Left hindlimb (tissue), 1 donor: Measurements from ENCODE around the gene TLE4.

ENCODE experiments used
- DNase-seq: peaks from one replicate; pipeline ENCODE4 v3.0.0-alpha.2; 2018

Gene TLE4

GRCh38 chr9:79572608-79573411 lies 1.0 kb downstream of the TLE4 start:
- peak; percentile 69 for DNase-seq

- DNase-seq: peak; percentile 59
Measured at GRCh38 chr9:79573412-79573923, 1.7 kb downstream of the TLE4 start.

DNA sequence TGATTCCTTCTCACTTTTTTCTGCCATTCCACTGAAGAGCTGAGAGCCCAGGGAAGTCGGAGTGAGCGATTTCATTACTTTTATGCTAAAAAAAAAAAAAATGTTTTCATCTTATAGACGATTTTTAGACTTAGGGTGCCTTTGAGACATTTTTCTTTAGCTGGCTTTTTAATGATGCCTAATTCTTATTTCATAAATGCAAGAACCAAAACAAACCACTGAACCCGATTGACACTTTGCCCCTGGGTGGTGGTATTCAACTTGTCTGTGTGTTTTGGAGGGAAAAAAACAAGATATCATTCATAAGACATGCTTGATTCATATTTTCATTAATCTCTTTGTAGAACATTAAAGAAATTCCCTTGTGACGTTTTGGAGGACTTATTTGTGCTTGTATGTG lies 2.4 kb downstream of the TLE4 start:
- no peak for DNase-seq

DNA sequence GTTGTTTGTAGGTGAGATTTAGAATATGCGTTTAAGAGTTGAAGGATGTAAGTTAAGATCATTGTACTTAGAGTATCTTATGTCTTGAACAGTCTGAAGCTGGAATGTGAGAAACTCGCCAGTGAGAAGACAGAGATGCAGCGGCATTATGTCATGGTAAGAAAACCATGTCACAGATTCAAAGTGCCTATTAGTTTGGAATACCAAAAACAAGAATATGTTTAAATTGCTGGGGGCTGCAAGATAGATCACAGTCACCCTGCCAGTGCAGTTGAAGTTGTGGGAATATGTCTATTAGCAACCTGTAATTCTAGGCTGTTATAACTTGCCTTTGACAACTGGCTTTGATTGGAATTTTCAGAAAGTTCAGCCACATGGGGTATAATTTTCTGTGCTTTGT lies 3.0 kb downstream of the TLE4 start:
- DNase-seq: no peak

GRCh38 chr9:79575547-79575946 lies 3.8 kb downstream of the TLE4 start:
- DNase-seq: no peak

- DNase-seq: no peak
Measured at GRCh38 chr9:79577969-79578723, 6.4 kb downstream of the TLE4 start.

- DNase-seq: no peak
Measured at GRCh38 chr9:79578891-79579290, 7.1 kb downstream of the TLE4 start.

- DNase-seq: no peak
Measured at GRCh38 chr9:79579624-79580023, 7.9 kb downstream of the TLE4 start.

DNA sequence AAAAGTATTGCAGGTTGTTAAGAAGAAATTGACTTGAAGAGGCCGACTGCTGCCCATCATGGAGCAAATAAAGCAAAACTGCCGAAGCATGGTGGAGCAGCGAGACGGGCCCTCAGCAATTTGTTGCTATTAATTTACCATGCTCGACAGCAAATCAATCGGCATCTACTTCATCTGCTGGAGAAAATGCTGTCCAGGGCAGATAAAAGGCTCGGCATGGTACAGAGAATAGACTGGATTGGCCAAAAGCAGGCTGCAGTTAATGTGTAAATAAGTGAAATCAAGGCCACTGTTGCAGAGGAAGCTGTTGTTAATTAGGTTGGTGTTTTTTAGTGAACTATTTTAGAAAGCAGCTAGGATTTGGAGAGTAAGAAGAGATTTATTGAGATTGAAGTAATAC lies 8.3 kb downstream of the TLE4 start:
- no peak for DNase-seq

GRCh38 chr9:79581388-79581787 lies 9.6 kb downstream of the TLE4 start:
- no peak for DNase-seq

DNA sequence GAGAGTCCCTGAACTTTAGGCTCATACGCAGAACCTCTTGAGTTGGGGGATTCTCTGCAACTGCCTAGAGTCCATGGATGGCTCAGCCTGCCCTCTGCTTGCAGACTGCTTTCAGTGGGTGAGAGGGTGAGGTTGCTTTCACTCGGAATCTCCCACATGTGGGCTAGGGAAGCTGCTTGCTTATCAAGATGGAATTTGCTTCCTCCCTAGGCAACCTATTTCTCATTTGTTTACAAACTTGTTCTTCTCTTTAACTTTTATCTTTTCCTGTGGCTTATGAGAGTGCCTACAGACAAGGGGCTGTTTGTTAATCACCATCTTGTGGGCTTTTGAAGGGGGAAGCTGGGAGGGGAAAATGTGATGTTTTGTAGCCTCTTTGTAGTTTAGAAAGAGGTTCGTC lies 10.0 kb downstream of the TLE4 start:
- no peak for DNase-seq

DNA sequence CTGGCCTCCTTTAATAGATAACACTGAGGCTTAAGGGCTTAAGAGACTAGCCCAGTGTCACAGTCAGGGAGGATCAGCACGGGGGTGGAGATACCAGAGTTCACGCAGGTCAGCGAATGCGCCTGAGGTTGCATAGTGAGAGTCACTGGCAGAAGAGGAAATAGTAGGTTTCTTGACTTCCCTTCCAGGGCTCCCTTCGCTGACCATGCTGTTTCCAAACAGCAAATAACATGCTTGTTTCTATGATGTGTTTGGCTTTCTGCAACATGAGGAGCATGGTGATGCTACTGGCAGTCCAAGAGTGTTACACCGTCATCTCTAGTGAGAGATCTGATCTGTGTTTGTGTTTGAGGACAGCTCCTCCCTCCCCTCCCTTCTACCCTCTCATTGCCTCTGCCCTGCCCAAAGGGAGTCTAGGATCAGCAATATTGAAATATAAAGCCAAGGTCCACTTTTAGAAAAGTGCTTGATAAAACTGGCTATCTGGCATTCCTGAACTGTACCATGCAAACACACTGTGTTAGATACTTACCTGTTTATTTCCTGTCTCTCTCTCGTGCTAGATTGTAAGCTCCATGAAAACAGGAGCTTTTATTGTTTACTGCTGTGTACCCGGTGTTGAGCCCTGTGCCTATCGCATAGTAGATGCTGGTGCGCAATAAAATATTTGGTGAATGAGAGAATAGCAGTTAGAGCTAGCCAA lies 12.3 kb downstream of the TLE4 start:
- DNase-seq: no peak

DNA sequence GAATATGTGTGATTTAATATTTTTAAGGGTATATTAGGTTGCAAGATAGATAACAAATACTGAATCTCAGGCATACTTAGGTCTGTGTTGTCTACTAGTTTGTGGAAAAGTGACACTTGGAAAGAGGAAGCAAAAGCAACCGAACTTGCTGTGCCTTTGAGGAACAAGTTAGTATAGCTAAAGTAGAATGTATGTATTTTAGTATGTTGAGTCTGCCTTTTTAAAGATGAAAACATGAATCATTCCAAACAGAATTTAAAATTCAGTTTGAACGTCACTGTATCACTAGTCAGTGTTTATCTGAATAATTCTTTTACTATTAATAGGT lies 12.9 kb downstream of the TLE4 start:
- DNase-seq: no peak

- DNase-seq: no peak
Measured at GRCh38 chr9:79588488-79589223, 16.9 kb downstream of the TLE4 start.

DNA sequence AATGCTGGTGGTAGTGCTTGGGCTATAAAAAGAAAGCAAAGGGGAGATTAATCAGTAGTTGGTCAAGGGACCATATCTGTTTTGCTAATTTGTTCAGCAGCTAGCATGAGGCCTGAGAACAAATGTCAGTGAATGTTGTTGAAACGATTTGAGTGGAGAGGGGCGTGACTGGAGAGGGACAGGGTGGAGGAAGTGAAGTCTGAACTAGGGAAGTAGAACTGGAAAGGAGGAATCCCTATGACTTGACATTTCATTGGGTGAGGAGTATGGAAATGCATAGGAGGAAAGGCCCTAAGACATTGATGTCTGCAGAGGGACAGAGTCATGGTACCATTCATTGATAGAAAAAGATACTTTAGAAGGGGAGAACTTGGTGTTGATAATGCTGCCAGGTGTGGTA lies 19.7 kb downstream of the TLE4 start:
- no peak for DNase-seq

GRCh38 chr9:79592726-79593493 lies 21.1 kb downstream of the TLE4 start:
- DNase-seq: no peak

DNA sequence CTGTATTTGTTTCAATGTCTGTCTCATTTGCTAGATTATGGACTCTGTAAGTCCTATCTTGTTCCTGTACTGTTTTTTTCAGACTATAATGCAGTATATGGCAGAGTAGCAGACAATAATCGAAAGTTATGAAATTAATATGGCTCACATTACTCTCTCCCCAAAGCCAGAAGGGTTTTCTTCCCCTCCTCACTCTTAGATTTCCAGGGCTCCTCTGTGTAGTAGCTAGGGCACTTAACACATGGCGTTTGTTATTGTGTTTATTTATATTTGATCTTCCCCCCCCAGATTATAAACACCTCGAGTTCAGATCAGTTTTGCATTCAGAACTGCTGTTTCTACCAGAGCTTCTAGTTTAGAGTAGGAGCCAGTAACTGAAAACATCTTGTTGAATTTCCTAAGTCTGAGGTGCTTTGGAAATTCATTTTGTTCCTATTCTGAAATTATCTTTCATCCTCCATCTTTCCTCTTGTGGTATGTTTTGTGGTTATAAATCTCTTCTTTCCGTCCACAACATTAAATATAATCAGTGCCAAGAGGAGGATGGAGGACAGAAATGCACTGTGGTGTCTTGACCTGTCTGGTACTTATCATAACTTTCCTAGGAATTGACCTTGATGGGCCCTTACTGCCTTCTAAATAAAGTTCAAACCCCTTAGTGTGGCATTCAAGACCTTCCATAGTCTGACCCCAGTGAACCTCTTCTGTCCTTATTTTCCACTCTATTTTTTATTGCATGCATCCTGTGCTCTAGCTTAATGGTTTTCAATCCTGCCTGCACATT lies 27.0 kb downstream of the TLE4 start:
- no peak for DNase-seq

- DNase-seq: no peak
Measured at GRCh38 chr9:79600466-79600865, 28.7 kb downstream of the TLE4 start.

DNA sequence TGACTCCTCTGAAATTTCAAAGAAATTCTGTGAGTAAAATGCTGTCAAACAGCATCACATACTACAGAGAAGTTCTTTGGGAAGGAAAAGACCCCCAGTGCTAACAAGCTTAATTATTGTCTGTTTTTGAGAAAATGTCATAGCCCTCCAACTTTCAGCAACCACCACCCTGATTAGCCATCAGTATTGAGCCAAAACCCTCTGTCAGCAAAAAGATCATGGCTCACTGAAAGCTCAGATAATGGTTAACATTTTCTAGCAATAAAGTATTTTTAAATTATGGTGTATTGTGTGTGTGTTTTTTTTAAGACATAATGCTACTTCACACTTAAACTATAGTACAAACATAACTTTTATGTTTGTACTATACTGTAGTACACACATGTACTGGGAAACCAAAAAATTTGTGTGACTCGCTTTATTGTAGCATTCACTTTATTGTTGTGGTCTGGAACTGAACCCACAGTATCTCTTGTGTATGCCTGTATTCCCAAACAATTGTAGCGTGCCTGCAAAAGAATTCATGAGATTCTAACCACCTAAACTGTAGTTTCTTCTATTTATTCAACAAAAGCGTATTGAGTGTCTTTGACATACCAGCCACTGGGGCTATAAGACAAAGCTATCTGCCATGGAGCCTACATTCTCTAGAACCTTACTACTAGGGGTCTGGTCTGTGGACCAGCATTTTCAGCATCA lies 31.6 kb downstream of the TLE4 start:
- no peak for DNase-seq

DNA sequence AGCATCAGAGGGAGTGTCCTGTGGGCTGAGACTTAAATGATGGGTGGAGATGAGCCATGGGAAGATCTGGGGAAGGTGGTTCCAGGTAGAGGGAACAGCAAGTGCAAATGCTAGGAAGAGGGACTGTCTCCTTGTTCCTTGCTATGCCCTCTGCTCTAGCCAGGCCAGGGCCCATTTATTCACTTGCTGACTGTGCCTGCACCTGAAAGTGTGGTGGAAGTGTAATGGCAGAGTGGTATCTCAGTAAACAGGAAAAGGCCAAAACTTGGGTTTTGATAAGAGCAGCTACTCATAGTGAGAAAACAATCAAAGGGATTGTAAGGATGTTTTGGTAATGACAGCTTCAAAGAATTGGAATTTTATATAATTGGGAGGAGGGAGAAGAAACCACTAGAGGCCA lies 32.4 kb downstream of the TLE4 start:
- DNase-seq: no peak
